ENCODE data around the gene RFC5. TPM values are rescaled to one million over a fixed set of nuclear protein-coding genes. Genes with fewer than 3 reads are reported as not detected.

The RFC5 gene
- total RNA-seq, 1 experiment from 2014 or later = 50.4 TPM

DNA sequence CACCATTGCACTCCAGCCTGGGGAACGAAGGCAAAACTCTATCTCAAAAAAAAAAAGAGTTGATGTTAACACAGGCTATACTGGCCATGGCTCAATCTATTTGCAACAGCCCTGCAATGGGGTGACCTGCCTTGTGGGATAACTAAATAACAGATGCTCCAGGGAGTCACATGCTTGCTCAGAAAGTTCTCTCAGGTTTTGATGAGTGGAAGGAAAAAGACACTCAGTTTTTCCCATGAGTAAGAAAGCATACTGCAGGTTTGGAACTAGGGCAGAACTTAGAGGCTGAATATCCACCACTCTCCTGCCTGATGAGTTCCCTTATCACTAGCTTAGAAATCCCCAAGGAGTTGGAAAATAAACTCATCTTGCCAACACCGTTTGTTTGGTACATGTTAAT, 27.6 kb downstream of the RFC5 start:
- Histone ChIP-seq H3K4me2 (ENCODE audit: insufficient read depth, insufficient read length, low read length) (no peak overlapping the region), H2BK120ac (ENCODE audit: low read depth, low read length, poor library complexity, severe bottlenecking) (no peak overlapping the region), H2BK20ac (ENCODE audit: low read depth, low read length, poor library complexity, severe bottlenecking) (no peak overlapping the region), H2BK15ac (ENCODE audit: low read depth, low read length) (no peak overlapping the region), H3K23ac (ENCODE audit: insufficient read length, low read depth, low read length) (no peak overlapping the region), H2BK5ac (ENCODE audit: insufficient read length, low read length) (no peak overlapping the region), H4K20me1 (ENCODE audit: control insufficient read depth, insufficient read depth, insufficient read length) (no peaks in the 10 kb centered on the region), H3K14ac (ENCODE audit: insufficient read depth, low read length) (no peak overlapping the region), H3K23me2 (ENCODE audit: insufficient read length, low read depth, low read length, poor library complexity, severe bottlenecking) (no peaks in the 10 kb centered on the region), H3K27me3 (ENCODE audit: insufficient read depth, low read length) (no peaks in the 10 kb centered on the region), H3K4me1 (ENCODE audit: insufficient read depth, low read length) (no peaks in the 10 kb centered on the region), H3T11ph (ENCODE audit: low read length) (no peak overlapping the region), H2AK5ac (ENCODE audit: insufficient read length, low read length) (no peak overlapping the region), H3K79me1 (ENCODE audit: insufficient read depth, low read depth, low read length, poor library complexity, severe bottlenecking) (no peaks in the 10 kb centered on the region), H3K9ac (ENCODE audit: extremely low read depth, insufficient read length, low read length) (no peak overlapping the region), H3K79me2 (ENCODE audit: insufficient read depth, low read length) (no peaks in the 10 kb centered on the region), H2AFZ (ENCODE audit: low read length) (no peak overlapping the region), H4K91ac (ENCODE audit: insufficient read length, low read depth, low read length) (no peak overlapping the region), H4K5ac (ENCODE audit: insufficient read length, low read depth, low read length) (no peak overlapping the region), H2BK12ac (ENCODE audit: insufficient read length, low read depth, low read length) (no peak overlapping the region), H3K4ac (ENCODE audit: low read depth, low read length) (no peak overlapping the region), H3K9me3 (ENCODE audit: control insufficient read depth, low read depth, low read length) (no peaks in the 10 kb centered on the region), H4K8ac (replicated peaks; ENCODE audit: insufficient read length, low read depth, low read length) (no peak overlapping the region), H3K27ac (ENCODE audit: insufficient read length, low read depth, low read length) (no peak overlapping the region), H3K56ac (ENCODE audit: insufficient read length, low read depth, low read length) (no peak overlapping the region), H3K18ac (ENCODE audit: insufficient read length, low read depth, low read length) (no peak overlapping the region)
- Mint-ChIP-seq H3K4me3 (no peak overlapping the region), H3K27ac (no peak overlapping the region), H3K36me3 (ENCODE audit: insufficient read depth in 1 of 3, low read depth in 3 of 3) (peaks cover 40 to 85% (median 58%) of the 10 kb centered on the region in 3 experiments), H3K27me3 (ENCODE audit: low read depth) (no peaks in the 10 kb centered on the region), H3K9me3 (no peaks in the 10 kb centered on the region), H3K4me1 (no peaks in the 10 kb centered on the region)
- TF ChIP-seq, protein P1, sequence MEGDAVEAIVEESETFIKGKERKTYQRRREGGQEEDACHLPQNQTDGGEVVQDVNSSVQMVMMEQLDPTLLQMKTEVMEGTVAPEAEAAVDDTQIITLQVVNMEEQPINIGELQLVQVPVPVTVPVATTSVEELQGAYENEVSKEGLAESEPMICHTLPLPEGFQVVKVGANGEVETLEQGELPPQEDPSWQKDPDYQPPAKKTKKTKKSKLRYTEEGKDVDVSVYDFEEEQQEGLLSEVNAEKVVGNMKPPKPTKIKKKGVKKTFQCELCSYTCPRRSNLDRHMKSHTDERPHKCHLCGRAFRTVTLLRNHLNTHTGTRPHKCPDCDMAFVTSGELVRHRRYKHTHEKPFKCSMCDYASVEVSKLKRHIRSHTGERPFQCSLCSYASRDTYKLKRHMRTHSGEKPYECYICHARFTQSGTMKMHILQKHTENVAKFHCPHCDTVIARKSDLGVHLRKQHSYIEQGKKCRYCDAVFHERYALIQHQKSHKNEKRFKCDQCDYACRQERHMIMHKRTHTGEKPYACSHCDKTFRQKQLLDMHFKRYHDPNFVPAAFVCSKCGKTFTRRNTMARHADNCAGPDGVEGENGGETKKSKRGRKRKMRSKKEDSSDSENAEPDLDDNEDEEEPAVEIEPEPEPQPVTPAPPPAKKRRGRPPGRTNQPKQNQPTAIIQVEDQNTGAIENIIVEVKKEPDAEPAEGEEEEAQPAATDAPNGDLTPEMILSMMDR (conservative IDR thresholded peaks at IDR 0.05) = no peak
- no peak for DNase-seq
- WGBS (ENCODE audit: extremely low coverage, insufficient read length, low lambda C conversion rate) = no CpG with 5 or more reads among the region's 2 CpGs

Data from H9 (cell line).